22Rv1 (cell line): ENCODE measurements around the gene GPC6.

Source experiments
- CTCF ChIP-seq: fragments of 450-650 bp; IDR thresholded peaks from 2 replicates; pipeline ENCODE4 v1.5.1; 2017; ENCODE audit warnings: mild to moderate bottlenecking
- ZFX ChIP-seq: fragments of 450-650 bp; IDR thresholded peaks from 2 replicates; pipeline ENCODE4 v1.6.1; 2017; ENCODE audit warnings: antibody characterized with exemption, borderline replicate concordance

DNA sequence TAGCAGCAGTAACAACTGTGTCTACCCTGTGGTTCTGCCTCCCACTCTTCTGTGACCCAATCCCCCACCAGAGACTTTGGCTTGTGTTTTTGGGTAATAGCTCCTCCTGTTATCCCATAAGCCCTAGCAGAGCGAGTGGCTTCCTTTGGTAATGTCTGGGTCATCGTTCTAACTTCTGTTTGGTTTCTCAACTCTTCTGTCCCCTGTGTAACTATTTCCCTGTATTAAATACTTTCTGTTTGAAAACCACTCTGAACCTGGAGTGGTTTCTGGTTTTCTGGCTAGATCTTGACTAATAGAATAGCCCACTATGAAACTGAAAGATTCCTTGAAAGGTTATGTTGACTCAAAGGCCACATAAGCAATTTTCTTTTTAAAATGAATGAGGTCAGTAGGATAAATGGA lies 902.9 kb downstream of the GPC6 start:
- TF ChIP-seq CTCF: no peak
- no peak for TF ChIP-seq ZFX
